GM18502 (cell line): Measurements from ENCODE around the gene HOXA6.

Experiments
- ATAC-seq: cut with Tn5 transposase; IDR thresholded peaks from one replicate; pipeline ENCODE4 v1.9.1; 2021; ENCODE audit warnings: mild to moderate bottlenecking; ENCODE audit not compliant: unreplicated experiment, poor library complexity

Gene HOXA6

DNA sequence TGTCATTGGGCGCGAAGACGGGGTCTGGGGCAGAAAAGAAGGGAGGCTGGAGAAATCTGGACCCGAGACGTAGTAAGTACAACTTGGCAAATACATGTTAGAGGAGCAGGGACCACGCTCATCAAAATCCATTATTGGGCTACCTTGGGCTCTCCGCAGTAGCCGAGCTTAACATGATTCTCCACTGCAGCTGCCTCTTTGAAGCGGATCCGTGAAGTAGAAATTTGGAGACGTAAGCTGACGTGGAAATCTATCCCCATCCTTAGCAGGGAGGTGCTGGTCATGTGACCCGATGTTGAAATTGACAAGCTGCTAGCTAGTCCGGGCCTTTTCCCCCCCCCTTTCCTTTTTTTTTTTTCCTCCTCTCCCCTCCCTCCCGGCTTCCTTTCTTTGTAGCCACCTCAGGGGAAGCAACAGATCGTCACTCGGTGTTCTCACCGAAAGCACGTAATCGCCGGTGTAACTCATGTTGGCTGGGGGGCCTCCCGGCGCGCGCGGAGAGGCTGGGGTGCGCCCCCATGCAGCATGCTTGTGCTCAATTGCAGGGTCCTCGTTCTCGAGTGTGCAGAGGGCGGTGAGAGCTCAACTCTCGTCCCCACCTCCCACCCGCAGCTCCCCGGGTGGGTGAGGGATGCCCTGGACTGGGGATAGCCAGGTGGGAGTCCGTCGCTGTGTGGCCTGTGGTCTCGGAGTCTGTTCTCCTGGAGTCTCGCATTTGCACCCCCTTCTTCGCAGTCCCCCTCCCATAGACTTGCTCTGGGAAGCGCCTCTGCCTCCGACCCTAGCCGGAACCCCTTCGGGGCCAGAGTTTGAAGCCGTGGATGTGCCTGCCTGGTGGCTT, 37.7 kb upstream of the HOXA6 start, which contains the start of gene HOXA11:
Gene HOXA11 (minus strand): TSS at position 220 of the 841 bp plus-strand sequence. CDS start 88 bp downstream, at position 132.
- no peak for ATAC-seq

DNA sequence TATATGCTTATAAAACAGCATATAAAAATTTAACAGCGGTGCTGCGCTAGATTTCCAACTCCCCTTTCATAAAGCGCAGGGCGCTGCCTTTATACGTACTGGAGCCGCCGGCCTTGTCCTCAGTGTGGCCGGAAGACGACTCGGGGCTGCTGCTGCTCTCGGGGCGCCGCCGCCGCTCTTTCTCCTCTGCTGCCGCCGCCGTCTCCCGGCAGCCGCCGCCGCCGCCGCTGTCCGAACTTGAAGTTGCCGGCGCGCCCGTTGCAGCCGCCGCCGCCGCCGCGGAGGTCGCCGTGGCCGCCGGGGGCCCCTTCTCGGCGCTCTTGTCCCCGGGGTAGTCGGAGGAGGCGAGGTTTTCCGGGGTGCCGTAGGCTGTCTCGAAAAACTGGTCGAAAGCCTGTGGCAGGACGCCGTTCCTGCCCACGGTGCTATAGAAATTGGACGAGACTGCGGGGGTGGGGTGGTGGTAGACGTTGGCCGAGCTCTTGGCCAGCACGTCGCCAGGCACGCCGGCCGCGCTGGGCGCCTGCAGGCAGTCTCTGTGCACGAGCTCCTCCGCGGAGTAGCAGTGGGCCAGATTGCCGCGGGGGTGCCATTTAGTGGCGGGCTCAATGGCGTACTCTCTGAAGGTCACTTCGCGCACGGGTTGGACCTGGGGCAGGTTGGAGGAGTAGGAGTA, 36.9 kb upstream of the HOXA6 start:
- ATAC-seq = no peak

DNA sequence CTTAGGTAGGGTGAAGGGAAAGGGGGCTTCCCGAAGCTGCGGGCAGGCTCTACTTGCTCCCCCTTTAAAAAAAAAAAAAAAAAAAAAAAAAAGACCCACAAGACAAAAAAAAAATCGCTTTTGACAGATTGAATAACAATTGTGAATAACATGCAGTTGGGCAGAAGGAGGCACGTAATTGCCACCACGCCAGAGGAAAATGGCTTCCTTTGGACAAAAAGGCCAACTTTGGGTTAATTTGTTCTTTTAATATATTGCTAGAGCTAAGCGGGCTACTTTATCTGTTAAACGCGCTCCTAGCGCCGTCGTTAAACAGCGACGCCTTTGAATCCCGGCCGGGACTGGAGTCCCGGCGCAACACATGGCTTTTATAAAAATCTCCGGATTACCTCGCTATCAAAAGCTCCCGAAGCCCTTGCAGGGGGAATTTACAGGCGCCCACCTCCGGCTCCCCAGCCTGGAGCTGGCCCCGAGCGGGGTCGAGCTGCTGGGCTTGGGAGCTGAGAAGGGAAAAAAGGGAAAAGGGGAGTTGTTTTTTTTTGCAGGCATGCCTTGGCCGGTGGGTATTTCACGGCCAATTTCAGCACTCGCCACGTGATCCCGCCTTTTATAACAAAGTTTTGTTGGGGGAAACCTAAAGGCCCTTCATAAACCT, 36.2 kb upstream of the HOXA6 start:
- ATAC-seq = no peak

DNA sequence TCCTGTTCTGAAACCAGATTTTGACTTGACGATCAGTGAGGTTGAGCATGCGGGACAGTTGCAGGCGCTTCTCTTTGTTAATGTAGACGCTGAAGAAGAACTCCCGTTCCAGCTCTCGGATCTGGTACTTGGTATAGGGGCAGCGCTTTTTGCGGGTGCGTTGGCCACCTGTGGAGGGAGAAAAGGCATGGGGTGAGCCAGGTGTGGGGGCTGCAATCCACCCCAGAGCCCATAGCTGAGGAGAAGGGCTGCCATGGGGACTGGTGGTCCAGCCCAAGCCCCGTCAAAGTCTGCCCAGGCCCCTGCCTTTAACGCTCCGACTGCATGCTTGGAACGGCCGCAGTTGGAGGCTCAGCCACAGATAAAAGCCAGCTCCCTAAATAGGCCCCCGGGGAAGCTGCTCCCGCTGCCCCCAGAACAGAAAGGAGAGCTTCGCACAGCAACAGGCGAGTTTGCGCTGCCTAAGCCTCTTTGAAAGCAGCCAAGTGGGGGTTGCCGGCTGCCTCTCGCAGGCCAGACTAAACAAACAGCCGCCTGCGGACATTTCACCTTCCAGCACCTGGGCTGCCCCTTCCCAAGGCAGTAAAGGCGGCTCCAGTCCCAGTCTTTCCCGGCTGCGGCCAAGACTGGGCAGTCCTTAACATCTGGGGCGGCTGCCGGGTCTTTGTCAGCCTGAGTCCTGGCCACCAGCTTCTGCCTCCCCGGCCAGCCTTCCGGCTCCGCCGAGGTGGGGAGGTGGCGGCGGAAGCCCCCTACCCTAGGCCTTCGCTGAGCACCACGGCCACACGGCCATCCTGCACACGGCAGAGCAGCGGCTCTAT, 35.5 kb upstream of the HOXA6 start:
- no peak for ATAC-seq

DNA sequence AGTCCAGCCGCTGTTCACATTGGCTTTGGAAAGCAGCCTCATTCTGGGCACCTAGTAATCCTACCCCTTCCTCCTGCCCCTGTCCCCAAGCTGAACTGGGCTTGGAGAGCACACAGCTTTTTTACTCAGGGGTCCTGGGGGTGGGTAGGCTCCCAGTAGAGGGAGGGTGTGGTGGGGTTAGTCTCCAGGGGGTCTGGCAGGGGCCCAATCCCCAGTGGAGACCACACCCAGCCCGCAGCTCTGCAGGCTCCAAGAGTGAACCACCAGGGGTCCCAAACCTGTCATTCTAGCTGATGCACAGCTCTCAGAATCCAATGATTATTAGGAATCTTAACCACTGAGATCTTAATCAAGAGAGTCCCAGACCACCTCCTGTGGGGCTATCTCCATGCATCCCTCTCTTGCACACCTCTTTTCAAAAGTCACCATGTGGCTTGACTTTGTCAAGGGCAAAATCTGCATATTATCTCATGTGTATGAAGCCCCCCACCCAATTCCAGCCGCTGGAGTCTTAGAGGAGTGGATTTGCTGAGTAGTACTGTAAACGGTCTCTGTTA, 34.8 kb upstream of the HOXA6 start:
- ATAC-seq = no peak

DNA sequence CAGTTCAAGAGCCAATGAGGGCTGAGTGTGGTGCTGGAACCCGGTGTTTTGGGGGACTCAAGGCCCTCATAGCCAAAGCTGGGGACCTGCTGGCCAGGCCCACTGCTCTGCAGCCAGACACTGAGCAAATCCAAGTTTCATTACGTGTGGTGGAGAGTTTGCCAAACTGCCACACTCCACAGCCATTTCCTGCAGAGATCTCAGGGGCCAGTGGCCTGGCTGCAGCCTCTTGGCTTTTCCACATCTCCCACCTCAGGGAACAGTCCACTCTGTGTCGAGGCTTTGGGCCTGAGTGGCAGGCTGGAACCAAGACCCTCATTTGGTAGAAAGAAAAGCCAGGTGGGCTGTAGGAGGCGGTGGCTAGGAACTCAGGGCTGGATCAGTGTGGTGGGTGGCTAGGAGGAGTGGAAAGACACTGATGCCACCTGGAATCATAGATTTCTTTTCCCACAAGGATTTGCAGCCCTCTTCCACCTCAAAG, 34.3 kb upstream of the HOXA6 start:
- ATAC-seq = no peak

DNA sequence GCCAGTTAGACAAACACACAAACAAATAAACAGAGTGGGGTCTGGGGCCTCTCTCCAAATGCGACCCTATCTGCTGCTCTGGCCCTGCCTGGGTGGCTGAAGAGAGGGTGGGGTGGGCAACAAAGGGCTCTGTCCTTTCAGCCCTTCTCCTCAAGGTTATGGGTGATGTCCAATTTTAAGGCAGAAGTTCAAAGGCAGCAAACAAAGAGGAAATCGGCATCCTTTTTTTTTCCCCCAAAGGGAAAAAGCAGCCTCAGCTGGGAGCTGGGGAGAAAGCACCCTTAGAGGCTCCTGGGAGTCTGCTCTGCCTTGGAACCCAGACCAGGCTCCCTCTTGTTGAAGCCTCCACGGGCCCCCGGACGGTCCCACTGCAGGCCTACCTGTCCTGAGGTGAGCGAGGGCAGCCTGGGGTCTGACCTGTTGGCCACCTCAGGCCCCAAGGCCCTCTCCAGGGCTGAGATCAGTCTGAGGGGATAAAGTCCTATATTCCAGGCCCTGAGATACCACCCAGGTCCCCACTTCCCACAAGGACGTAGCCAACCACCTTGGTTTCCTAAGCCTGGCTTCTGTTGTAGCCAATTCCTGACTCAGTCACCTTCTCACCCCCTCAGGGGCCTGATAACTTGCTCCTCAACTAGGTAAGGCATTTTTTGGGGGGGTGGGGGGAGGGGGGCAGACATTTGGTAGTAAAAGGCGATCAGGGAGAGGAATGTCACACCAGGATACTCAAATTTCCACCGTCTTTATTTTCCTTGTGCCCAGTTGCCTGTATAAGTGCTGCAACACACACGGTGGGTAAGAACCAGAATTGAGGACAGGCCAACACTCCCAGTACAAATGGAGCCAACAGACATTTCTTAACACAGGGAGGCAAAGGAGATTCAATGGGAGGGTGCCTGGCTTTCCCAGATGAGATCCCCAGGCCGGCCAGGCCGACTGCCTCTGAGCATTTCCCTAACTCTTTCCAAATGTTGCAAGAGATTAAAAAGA, 33.2 kb upstream of the HOXA6 start:
- ATAC-seq = no peak

DNA sequence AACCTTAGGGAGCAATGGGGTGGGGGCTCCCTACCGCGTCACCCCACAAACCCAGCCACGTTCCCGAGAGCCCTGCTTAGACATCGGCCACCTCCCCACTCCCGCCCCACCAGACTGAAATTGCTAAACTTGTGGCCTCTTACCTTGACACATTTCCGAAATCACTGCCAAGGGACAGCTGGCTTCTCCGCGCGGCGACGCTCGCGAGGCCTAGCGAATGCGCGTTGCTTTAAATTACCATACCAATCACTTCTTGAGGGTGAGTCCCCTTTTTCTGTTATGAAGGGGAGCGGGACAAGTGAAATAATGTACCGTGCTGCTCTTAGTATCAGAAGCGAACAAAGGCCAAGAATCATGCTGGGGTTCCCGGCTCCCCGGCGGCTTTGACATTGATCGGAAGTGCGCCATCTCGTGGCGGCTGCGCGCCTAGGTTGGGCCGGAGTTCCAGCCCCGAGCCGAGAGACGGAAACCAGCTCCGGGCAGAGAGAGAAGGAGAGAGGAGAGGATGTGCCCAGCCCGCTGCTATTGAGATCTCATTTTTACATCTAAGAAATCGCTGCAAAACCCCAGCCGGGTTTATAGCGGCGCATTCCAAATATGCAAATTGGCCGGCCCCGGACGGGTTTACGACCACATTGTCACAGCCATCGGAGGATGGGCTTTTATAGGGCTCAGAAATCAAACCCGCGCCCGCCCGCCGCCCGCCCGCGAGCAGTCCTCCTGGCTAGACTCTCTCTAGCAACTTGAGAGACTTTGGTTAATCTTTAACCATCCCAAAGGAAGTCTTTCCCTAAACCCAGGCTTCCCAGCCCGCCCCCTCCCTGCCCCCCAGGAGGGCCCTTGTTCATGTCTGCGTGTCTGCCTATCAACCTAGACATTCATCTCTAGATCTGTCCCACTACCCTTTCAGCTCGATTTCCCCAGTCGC, 32.2 kb upstream of the HOXA6 start:
- ATAC-seq = no peak

DNA sequence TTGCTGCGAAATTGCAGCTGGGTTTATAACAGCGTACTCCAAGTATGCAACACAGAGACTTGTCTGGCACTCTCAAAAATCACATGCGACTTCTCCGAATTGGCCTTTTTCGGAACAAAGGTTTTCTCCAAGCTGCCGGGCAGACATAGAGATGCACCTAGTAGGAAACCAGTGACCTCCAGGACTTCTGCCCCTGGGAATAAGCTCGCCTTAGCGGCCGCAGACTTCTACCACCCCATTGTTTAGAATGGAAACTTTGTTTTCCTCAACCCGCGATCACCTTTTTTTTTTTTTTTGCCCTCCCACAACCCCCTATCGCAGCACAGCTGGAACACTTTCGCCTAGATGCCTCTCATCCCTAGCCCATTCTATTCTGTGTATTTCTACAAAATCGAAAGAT, 31.5 kb upstream of the HOXA6 start:
- no peak for ATAC-seq

DNA sequence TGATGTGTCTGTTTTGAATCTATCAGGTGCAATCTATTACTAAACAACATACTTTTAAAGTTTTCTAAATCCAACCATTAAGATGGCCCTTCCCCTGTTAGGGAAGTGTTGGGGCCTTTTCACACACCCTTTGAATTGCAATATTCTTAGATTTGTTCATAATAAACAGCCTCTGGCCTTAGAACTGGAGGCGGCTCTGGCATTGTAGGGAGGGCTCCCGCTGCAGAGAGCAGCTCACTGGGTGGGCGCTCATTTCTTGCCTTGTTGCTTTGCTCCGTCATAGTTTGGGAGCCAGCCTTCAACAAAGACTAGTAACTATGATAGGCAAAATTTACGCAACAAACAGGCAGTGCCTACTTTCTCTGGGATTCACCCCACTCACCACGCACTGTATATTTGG, 30.8 kb upstream of the HOXA6 start:
- no peak for ATAC-seq

DNA sequence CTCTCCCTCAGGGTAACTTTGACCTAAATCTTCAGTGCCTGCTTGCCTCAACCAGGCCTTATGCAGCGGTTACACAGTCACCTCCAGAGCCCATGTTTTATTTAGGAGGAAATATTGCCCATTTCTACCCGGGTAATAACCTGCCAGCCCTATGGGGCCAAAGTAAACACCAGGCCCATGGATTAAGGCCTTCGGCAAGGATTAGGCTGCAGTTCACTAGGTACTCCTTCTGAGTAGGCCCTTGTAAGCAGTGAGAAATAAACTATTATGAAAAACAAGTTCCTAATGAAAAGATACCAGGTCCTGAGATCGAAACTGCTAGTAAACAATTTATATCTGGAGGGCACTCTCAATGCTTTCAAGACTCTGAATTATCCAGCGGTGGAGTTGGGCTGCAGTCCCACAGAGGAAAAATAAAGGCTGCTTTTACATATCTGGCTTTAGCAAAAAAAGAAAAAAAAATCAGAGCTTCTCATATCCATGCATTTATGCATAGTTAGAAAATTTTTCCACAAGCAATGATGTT, 30.3 kb upstream of the HOXA6 start:
- ATAC-seq = no peak

DNA sequence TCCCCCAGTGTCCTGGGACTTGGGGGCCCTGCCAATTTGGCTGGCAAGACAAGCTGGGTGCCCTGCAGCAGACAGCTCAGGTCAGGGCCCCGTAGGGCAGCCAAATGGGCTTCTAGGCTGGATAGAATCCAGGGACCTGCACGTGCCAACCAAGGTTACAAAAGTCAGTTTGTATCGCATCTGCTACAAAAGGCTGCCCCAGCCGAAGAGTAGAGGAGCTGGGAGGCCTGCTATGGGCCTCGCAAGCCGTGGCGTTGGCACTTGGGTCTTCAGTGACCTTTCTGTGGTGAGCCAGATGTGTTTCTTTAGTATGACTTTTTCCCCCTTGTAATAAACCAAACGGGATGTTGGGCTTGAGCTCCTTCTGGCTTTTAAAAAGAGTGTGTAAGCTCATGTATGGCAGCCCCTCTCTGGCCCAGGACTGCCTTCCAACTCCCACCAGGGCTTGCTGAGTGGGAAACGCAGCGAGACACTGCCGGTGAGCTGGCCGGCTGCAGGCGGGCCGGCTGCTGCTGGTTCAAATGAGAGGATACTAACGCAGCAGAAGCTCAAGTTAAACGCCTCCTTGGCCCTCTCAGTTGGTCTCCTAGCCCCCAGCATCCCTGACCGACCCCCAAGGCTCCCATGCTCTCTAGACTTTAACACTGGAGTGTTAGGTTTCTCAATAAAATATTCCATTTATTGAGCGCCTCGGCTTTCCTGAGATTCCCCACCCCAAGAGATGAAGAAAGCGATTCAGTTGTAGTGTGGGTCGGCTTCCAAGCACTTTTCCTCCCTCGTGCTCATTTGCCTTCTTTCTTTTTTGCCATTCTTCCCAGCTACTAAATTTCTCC, 29.6 kb upstream of the HOXA6 start:
- ATAC-seq = no peak

DNA sequence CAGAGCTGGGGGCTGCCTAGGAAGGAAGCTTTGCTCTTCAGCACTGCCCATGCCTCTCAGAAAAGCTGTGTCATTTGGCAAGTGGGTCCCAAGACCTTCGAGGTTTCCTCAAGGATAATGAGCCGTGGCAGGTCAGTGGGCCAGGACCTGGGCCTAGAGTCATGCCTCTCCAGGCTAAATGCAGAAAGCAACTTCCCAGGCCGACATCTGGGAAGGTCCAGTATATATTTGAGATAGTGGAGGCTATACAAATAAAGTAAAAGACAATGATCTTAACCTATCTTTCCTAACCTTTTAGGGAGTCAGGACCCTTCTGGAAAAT, 28.9 kb upstream of the HOXA6 start:
- no peak for ATAC-seq

DNA sequence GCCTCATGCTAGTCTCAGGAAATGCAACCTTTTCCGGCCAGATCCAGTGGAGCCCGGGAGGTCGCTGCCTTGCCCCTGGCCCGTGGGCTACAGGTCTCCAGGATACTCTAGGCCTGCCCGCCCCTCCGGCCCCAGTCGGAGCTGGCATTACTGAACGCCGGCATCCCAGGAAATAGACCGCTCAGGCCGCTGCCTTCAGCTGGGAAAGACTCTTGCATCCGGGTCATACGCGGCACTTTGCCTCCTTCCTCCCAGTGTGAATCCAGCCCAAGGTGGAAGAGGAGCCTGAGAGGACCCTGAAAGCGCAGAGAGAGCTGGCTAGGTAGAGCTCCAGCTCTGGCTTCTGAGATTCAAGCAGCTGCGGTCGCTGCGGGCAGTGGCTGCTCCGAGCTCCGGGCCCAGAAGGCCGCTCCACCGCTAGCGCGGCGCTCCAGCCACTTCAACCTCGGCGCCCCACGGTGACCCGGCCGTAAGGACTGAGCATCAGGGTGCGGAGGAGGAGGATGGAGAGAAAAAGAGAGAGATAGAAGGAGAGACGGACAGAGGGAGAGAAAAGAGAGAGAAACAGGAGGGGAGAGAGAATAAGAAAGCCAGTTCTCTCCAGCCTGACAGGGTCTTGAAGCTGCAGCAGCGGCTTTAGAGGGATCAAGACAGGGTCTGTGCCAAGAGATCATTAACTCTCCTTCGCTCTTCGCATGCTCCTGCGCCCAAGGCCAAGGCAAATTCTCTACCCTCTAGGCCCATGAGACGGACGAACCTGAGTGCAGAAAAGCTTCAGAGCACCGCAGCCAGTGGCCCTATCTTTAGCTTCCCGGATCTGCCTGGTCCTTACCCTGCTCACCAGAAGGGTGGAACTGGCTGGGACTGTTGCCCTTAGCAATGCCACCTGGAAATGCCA, 28.3 kb upstream of the HOXA6 start:
- ATAC-seq = no peak

DNA sequence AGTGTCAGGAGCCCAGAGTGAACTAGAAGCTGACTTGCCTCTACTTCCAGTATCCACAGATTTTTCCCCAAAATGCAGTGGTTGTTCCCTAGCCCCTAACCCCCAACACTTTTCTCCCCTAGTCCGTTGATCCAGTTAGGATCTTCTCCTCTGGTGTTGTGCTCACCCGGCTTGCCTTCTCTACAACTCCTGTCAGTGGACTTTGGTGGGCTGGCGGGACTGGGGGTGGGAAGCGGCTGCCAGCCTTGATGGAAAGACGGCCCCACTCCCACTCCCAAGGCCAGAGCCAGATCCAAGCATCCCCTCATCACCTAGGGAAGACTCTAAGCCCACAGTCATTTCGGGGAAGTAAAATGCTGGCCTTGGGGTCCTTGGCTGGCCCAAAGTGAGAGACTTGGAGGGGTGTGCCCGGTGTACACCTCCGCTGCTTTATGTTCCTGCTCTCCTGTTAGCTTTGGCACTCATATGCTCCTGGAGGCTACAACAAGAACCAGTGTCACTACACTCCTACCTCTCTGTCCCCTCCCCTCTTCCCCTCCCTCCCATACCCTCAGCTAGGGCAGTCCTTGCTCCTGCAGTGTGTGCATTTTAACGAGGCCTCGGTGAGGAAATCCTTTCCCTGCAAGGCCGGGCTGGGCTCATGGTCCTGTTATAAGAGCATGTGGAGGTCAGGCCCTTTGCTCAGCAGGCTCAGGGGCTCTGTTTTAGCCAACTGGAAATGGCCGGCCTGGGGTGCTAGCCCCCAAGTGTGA, 27.5 kb upstream of the HOXA6 start:
- ATAC-seq = no peak
